ENCODE results near the gene PRDM16. TPM values are rescaled to one million over a fixed set of nuclear protein-coding genes. Genes with fewer than 3 reads are reported as not detected.

PRDM16 gene
- polyA plus RNA-seq, 1 donor from 2014 or later: 0.21 TPM

DNA sequence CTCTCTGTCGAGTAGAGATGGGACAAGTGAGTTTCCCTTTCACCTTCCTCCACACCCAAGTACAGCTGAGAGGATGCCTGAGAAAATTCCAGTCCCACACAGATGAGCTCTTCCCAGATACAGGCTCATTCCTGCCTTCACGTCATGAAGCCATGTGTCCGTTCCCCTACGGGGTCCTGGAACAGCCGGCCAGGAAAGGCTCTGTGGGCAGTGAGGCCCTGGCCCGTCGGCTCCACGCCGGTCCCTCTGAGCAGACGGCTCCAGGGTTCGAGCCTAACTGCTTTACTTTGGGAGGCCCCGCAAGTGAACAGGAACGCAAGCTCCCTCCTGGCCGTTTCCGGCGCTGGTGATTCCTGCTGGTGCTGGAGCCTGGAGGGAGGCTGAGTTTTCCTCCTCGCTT lies 328.3 kb downstream of the PRDM16 start:
- no peak overlapping the region for H2AFZ ChIP-seq (ENCODE audit: low read depth, low read length)
- H3K36me3 ChIP-seq (ENCODE audit: insufficient read depth, low read length): no peaks in the 10 kb centered on the region
- no peak overlapping the region for H3K4me3 ChIP-seq (ENCODE audit: low read length)
- H3K9ac ChIP-seq (ENCODE audit: low read length): no peak overlapping the region
- no peaks in the 10 kb centered on the region for H4K20me1 ChIP-seq (ENCODE audit: insufficient read depth)
- no peak overlapping the region for H3K27ac ChIP-seq (ENCODE audit: low read length)
- H3K27me3 ChIP-seq (ENCODE audit: insufficient read depth, low read depth, low read length): peaks cover 15% of the 10 kb centered on the region
- TF ChIP-seq EP300 (conservative IDR thresholded peaks at IDR 0.05; ENCODE audit: poor library complexity, severe bottlenecking) (no peak), TAF1 (IDR thresholded peaks at IDR 0.05; ENCODE audit: low read depth) (no peak), POLR2AphosphoS5 (IDR thresholded peaks at IDR 0.05) (no peak), EZH2 (IDR thresholded peaks at IDR 0.05; ENCODE audit: borderline replicate concordance, insufficient read depth, low read length, poor library complexity, severe bottlenecking) (no peak), MXI1 (conservative IDR thresholded peaks at IDR 0.05; ENCODE audit: poor library complexity, severe bottlenecking) (no peak), SMC3 (conservative IDR thresholded peaks at IDR 0.05; ENCODE audit: poor library complexity) (no peak), RAD21 (conservative IDR thresholded peaks at IDR 0.05) (no peak)
- TF ChIP-seq, protein P1, sequence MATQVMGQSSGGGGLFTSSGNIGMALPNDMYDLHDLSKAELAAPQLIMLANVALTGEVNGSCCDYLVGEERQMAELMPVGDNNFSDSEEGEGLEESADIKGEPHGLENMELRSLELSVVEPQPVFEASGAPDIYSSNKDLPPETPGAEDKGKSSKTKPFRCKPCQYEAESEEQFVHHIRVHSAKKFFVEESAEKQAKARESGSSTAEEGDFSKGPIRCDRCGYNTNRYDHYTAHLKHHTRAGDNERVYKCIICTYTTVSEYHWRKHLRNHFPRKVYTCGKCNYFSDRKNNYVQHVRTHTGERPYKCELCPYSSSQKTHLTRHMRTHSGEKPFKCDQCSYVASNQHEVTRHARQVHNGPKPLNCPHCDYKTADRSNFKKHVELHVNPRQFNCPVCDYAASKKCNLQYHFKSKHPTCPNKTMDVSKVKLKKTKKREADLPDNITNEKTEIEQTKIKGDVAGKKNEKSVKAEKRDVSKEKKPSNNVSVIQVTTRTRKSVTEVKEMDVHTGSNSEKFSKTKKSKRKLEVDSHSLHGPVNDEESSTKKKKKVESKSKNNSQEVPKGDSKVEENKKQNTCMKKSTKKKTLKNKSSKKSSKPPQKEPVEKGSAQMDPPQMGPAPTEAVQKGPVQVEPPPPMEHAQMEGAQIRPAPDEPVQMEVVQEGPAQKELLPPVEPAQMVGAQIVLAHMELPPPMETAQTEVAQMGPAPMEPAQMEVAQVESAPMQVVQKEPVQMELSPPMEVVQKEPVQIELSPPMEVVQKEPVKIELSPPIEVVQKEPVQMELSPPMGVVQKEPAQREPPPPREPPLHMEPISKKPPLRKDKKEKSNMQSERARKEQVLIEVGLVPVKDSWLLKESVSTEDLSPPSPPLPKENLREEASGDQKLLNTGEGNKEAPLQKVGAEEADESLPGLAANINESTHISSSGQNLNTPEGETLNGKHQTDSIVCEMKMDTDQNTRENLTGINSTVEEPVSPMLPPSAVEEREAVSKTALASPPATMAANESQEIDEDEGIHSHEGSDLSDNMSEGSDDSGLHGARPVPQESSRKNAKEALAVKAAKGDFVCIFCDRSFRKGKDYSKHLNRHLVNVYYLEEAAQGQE (IDR thresholded peaks at IDR 0.05; ENCODE audit: borderline replicate concordance): no peak
- TF ChIP-seq, protein P2, sequence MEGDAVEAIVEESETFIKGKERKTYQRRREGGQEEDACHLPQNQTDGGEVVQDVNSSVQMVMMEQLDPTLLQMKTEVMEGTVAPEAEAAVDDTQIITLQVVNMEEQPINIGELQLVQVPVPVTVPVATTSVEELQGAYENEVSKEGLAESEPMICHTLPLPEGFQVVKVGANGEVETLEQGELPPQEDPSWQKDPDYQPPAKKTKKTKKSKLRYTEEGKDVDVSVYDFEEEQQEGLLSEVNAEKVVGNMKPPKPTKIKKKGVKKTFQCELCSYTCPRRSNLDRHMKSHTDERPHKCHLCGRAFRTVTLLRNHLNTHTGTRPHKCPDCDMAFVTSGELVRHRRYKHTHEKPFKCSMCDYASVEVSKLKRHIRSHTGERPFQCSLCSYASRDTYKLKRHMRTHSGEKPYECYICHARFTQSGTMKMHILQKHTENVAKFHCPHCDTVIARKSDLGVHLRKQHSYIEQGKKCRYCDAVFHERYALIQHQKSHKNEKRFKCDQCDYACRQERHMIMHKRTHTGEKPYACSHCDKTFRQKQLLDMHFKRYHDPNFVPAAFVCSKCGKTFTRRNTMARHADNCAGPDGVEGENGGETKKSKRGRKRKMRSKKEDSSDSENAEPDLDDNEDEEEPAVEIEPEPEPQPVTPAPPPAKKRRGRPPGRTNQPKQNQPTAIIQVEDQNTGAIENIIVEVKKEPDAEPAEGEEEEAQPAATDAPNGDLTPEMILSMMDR (IDR thresholded peaks at IDR 0.05; ENCODE audit: poor library complexity, severe bottlenecking): no peak
- H3F3A ChIP-seq (ENCODE audit: insufficient read depth, low read length, poor library complexity, severe bottlenecking): no peaks in the 10 kb centered on the region
- no peak overlapping the region for H3K4me2 ChIP-seq (ENCODE audit: low read length)
- H3K9me3 ChIP-seq (ENCODE audit: low read length): no peaks in the 10 kb centered on the region
- no peaks in the 10 kb centered on the region for H3K9me2 ChIP-seq (ENCODE audit: insufficient read depth, low read length)
- H3K79me2 ChIP-seq (replicated peaks; ENCODE audit: insufficient read depth, low read length): no peaks in the 10 kb centered on the region

DNA sequence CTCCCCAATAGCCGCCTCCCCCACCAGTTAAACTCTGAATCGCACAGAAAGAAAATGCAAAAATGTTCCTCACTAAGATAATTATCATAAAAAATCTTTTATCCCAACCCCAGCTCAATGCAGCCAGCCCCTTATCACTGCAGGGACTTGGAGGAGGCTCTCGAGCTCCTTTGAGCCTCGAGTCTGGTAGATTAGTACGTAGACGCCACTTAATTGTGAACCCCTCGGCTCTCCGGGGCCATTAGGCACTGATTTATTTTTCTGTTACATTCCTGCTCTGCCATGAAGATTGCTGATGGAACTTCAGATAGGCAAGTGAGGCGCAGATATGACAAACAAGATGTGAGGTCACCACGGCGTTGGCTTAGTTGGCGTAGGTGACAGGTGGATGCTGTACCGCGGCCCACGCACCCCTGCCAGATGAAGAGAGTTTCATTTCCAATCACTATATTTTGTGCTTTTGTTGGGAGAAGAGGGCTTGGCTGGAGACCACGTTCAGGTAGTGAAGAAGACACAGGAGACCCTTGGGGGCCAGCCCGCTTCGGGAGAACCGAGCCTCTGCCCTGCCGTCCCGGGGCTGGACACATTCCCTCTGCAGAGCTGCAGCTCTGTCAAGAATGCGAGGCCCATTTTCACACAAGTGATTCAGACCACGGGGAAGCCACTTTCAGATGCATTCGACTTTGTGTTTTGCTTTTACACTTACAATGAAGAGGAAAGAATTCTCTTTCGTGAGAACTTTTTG lies 329.6 kb downstream of the PRDM16 start:
- Histone ChIP-seq H2AFZ (ENCODE audit: low read depth, low read length) (no peak overlapping the region), H3K27me3 (ENCODE audit: insufficient read depth, low read depth, low read length) (peaks cover 3% of the 10 kb centered on the region), H3K4me2 (ENCODE audit: low read length) (no peak overlapping the region)

More for the DNA sequence above, 329.6 kb downstream of the PRDM16 start:
- Histone ChIP-seq H3K36me3 (ENCODE audit: insufficient read depth, low read length) (no peaks in the 10 kb centered on the region), H3K4me3 (ENCODE audit: low read length) (no peak overlapping the region), H3K27ac (ENCODE audit: low read length) (no peak overlapping the region), H3K79me2 (replicated peaks; ENCODE audit: insufficient read depth, low read length) (no peaks in the 10 kb centered on the region), H3K9ac (ENCODE audit: low read length) (no peak overlapping the region), H3K9me2 (ENCODE audit: insufficient read depth, low read length) (no peaks in the 10 kb centered on the region), H4K20me1 (ENCODE audit: insufficient read depth) (no peaks in the 10 kb centered on the region), H3K9me3 (ENCODE audit: low read length) (no peaks in the 10 kb centered on the region), H3F3A (ENCODE audit: insufficient read depth, low read length, poor library complexity, severe bottlenecking) (no peaks in the 10 kb centered on the region)
- TF ChIP-seq, protein P1 (IDR thresholded peaks at IDR 0.05; ENCODE audit: borderline replicate concordance): no peak
- TF ChIP-seq RAD21 (conservative IDR thresholded peaks at IDR 0.05): no peak
- no peak for TF ChIP-seq MXI1 (conservative IDR thresholded peaks at IDR 0.05; ENCODE audit: poor library complexity, severe bottlenecking)
- TF ChIP-seq POLR2AphosphoS5 (IDR thresholded peaks at IDR 0.05): no peak
- no peak for TF ChIP-seq EZH2 (IDR thresholded peaks at IDR 0.05; ENCODE audit: borderline replicate concordance, insufficient read depth, low read length, poor library complexity, severe bottlenecking)
- TF ChIP-seq SMC3 (conservative IDR thresholded peaks at IDR 0.05; ENCODE audit: poor library complexity): no peak

Measured in neural cell (in vitro differentiated cells).